ENCODE results near the gene SMIM44.

SMIM44 gene

DNA sequence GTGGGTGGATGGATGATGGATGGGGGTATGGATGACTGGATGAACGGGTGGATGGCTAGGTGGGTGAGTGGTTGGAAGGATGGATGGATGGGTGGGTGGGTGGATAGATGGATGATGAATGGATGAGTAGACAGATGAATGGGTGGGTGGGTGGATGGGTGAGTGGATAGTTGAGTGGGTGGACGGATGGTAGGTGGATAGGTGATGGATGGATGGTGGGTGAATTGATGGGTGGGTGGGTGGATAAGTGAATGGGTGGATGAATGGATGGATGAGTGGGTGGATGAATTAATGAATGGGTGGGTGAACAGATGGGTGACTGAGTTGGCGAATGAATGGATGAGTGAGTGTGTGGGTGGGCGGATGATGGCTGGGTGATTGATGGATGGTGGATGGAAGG lies 7.8 kb downstream of the SMIM44 start:
- Histone ChIP-seq H3K4me3 (ENCODE audit: low read depth, low read length) (no peak overlapping the region), H3K79me2 (ENCODE audit: control insufficient read depth, insufficient read depth, low read length, unreplicated experiment) (no peaks in the 10 kb centered on the region), H3K27me3 (ENCODE audit: insufficient read depth, low read length) (peaks cover 7% of the 10 kb centered on the region; the same call in 1 of the 2 replicates), H3K36me3 (ENCODE audit: insufficient read depth, low read length) (no peaks in the 10 kb centered on the region), H3K27ac (ENCODE audit: low read depth, low read length) (no peak overlapping the region), H2AFZ (ENCODE audit: low read length, unreplicated experiment) (no peak overlapping the region), H3K4me1 (ENCODE audit: control insufficient read depth, insufficient read depth, low read length, unreplicated experiment) (no peaks in the 10 kb centered on the region)

GRCh38 chr19:3474614-3475013 lies 8.6 kb downstream of the SMIM44 start:
- Histone ChIP-seq H3K79me2 (ENCODE audit: control insufficient read depth, insufficient read depth, low read length, unreplicated experiment) (no peaks in the 10 kb centered on the region), H3K27ac (ENCODE audit: low read depth, low read length) (no peak overlapping the region), H2AFZ (ENCODE audit: low read length, unreplicated experiment) (no peak overlapping the region), H3K27me3 (ENCODE audit: insufficient read depth, low read length) (peaks cover 6% of the 10 kb centered on the region; the same call in 1 of the 2 replicates), H3K36me3 (ENCODE audit: insufficient read depth, low read length) (no peaks in the 10 kb centered on the region), H3K4me1 (ENCODE audit: control insufficient read depth, insufficient read depth, low read length, unreplicated experiment) (no peaks in the 10 kb centered on the region), H3K4me3 (ENCODE audit: low read depth, low read length) (no peak overlapping the region)

DNA sequence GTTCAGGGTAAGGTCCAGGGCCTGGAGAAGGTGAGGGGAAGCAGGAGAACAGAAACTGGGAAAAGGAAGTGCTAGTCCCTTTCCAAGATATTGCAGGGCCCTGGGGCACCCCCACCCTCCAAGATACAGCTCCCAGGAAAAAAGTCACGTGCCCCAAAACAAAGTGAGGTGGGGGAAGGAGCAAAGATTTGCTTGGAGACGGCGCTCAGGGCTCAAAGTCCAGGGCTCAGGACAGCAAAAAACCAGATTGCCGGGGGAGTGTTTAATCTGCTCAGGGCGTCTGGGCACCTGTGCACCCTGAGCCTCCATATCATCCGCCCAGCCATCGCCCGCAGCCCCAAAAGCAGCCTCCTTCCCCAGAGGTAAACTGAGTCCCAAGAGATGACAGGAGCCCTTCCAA lies 9.2 kb downstream of the SMIM44 start:
- Histone ChIP-seq H3K27ac (ENCODE audit: low read depth, low read length) (no peak overlapping the region), H3K79me2 (ENCODE audit: control insufficient read depth, insufficient read depth, low read length, unreplicated experiment) (no peaks in the 10 kb centered on the region), H3K36me3 (ENCODE audit: insufficient read depth, low read length) (no peaks in the 10 kb centered on the region), H3K4me1 (ENCODE audit: control insufficient read depth, insufficient read depth, low read length, unreplicated experiment) (no peaks in the 10 kb centered on the region), H3K27me3 (ENCODE audit: insufficient read depth, low read length) (peaks cover 2% of the 10 kb centered on the region; the same call in 1 of the 2 replicates), H3K4me3 (ENCODE audit: low read depth, low read length) (no peak overlapping the region), H2AFZ (ENCODE audit: low read length, unreplicated experiment) (no peak overlapping the region)

DNA sequence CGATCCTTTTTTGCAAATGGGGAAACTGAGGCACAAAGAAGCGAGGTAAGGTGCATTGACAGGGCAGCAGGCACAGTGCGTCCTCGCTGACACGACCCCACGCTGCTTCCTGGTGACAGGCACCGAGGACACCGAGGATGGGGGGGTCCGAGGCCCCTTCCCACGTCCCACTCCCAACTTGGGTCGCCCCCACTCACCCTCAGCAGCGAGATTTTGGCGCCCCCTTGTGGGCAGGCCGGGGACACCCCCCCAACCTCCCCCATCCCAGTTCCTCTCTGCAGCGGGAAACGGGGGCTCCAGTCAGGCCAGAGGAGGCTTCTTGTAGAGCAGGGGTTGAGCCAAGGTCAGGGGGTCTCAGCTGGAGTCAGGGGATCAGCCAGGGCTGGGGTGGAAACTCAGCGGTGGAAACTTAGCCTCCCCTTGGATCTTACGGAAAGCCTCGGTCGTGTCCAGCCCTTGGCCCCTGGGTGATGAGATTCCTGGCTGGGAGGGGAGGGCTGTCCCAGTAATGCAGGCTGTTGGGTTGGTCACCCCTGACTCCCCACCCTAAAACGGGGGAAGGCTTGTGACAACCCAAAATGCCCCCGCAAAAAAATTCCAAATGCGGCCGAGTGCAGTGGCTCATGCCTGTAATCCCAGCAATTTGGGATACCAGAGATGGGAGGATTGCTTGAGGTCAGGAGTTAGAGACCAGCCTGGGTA lies 11.1 kb downstream of the SMIM44 start:
- Histone ChIP-seq H2AFZ (ENCODE audit: low read length, unreplicated experiment) (no peak overlapping the region), H3K27me3 (ENCODE audit: insufficient read depth, low read length) (no peaks in the 10 kb centered on the region), H3K79me2 (ENCODE audit: control insufficient read depth, insufficient read depth, low read length, unreplicated experiment) (no peaks in the 10 kb centered on the region), H3K27ac (ENCODE audit: low read depth, low read length) (no peak overlapping the region), H3K4me1 (ENCODE audit: control insufficient read depth, insufficient read depth, low read length, unreplicated experiment) (no peaks in the 10 kb centered on the region), H3K36me3 (ENCODE audit: insufficient read depth, low read length) (peaks cover 2% of the 10 kb centered on the region; the same call in 1 of the 2 replicates), H3K4me3 (ENCODE audit: low read depth, low read length) (no peak overlapping the region)

GRCh38 chr19:3470500-3471128 lies 12.6 kb downstream of the SMIM44 start:
- no peak overlapping the region for H2AFZ ChIP-seq (ENCODE audit: low read length, unreplicated experiment)
- no peak overlapping the region for H3K4me3 ChIP-seq (ENCODE audit: low read depth, low read length)
- peaks cover 2% of the 10 kb centered on the region; the same call in 1 of the 2 replicates for H3K36me3 ChIP-seq (ENCODE audit: insufficient read depth, low read length)
- no peaks in the 10 kb centered on the region for H3K4me1 ChIP-seq (ENCODE audit: control insufficient read depth, insufficient read depth, low read length, unreplicated experiment)
- no peaks in the 10 kb centered on the region for H3K79me2 ChIP-seq (ENCODE audit: control insufficient read depth, insufficient read depth, low read length, unreplicated experiment)
- no peaks in the 10 kb centered on the region for H3K27me3 ChIP-seq (ENCODE audit: insufficient read depth, low read length)
- H3K27ac ChIP-seq (ENCODE audit: low read depth, low read length): no peak overlapping the region

- Histone ChIP-seq H3K79me2 (ENCODE audit: control insufficient read depth, insufficient read depth, low read length, unreplicated experiment) (no peaks in the 10 kb centered on the region), H3K27ac (ENCODE audit: low read depth, low read length) (no peak overlapping the region), H3K36me3 (ENCODE audit: insufficient read depth, low read length) (peaks cover 2% of the 10 kb centered on the region; the same call in 1 of the 2 replicates), H3K4me3 (ENCODE audit: low read depth, low read length) (no peak overlapping the region), H2AFZ (ENCODE audit: low read length, unreplicated experiment) (no peak overlapping the region), H3K27me3 (ENCODE audit: insufficient read depth, low read length) (no peaks in the 10 kb centered on the region), H3K4me1 (ENCODE audit: control insufficient read depth, insufficient read depth, low read length, unreplicated experiment) (no peaks in the 10 kb centered on the region)
Measured at GRCh38 chr19:3469638-3470499, 13.4 kb downstream of the SMIM44 start.

DNA sequence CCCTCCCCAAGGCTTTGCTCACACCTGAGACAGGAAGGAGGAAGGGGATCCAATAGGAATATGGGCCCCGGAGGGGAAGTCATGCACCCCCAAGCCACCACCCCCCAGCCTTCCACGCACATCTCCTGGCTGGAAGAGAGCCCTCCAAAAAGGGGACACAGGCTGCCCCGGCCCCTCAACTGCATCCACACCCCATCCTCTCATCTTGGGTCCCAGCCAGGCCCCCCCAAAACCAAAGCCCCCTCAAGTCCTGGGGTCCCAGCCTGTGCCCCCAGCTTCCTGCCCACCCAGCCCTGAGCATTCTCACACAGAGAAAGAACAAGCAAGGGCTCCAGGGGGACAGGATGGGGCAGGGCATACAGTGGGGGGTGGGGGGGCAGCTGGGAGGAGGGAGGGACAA lies 15.0 kb downstream of the SMIM44 start:
- H3K79me2 ChIP-seq (ENCODE audit: control insufficient read depth, insufficient read depth, low read length, unreplicated experiment): no peaks in the 10 kb centered on the region
- peaks cover 2% of the 10 kb centered on the region; the same call in 1 of the 2 replicates for H3K36me3 ChIP-seq (ENCODE audit: insufficient read depth, low read length)
- no peak overlapping the region for H2AFZ ChIP-seq (ENCODE audit: low read length, unreplicated experiment)
- H3K27ac ChIP-seq (ENCODE audit: low read depth, low read length): no peak overlapping the region
- H3K4me1 ChIP-seq (ENCODE audit: control insufficient read depth, insufficient read depth, low read length, unreplicated experiment): no peaks in the 10 kb centered on the region
- no peaks in the 10 kb centered on the region for H3K27me3 ChIP-seq (ENCODE audit: insufficient read depth, low read length)
- no peak overlapping the region for H3K4me3 ChIP-seq (ENCODE audit: low read depth, low read length)

DNA sequence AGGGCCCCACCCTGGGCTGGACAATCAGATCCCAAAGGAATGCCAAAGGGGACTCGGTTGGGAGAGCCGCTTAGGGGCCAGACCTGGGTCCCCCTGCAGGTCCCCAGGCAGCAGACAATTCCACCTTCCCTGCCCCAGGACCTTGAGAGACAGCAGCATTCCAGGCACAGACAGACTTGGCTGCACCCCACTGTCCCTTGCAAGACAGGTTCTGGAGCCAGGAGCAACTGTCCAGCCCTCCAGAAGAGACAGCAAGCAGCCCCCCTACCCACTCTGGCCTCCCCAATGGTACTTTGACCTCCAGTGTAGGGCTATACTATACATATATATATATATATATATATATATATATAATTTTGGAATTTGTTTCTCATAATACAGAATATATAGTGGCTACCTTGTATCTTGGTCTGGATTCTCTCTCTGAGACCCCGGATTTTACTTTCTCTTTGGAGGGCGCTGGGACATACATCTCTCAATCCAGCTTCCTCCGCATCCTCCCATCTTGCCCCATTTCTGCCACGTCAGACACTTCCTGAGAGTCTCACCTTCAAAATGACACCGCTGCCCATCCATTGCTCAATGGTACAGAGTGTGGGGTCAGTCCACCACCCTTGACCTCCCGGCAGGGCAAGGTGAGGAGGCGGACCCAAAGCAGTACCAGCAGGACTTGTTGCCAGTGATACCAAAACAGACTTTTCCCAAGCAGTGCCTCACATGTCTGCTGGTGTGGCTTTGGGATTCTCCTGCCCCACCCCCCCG lies 15.6 kb downstream of the SMIM44 start:
- Histone ChIP-seq H3K27ac (ENCODE audit: low read depth, low read length) (no peak overlapping the region), H3K4me3 (ENCODE audit: low read depth, low read length) (no peak overlapping the region), H3K79me2 (ENCODE audit: control insufficient read depth, insufficient read depth, low read length, unreplicated experiment) (no peaks in the 10 kb centered on the region), H3K36me3 (ENCODE audit: insufficient read depth, low read length) (peaks cover 2% of the 10 kb centered on the region; the same call in 1 of the 2 replicates), H2AFZ (ENCODE audit: low read length, unreplicated experiment) (no peak overlapping the region), H3K27me3 (ENCODE audit: insufficient read depth, low read length) (no peaks in the 10 kb centered on the region), H3K4me1 (ENCODE audit: control insufficient read depth, insufficient read depth, low read length, unreplicated experiment) (no peaks in the 10 kb centered on the region)

DNA sequence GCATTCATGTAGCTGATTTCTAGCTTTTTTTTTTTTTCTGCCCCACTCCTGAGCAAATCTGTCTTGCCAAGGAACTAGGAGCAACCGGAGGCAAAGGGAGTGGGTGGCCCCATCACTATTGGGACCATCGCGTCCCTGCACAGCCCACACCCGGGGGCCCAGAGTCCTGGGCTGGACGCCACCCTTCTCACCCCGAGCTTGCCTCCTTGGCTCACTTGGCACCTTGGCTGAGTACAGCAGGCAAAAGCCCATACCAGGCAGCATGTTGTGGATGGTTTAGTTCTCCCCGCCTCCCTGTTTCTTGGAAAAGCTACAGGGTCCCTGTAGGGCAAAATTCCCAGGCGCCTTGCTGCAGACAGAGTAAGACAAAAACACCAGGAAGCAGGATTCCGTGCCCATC lies 16.6 kb downstream of the SMIM44 start:
- no peaks in the 10 kb centered on the region for H3K27me3 ChIP-seq (ENCODE audit: insufficient read depth, low read length)
- H3K4me3 ChIP-seq (ENCODE audit: low read depth, low read length): no peak overlapping the region
- no peaks in the 10 kb centered on the region for H3K79me2 ChIP-seq (ENCODE audit: control insufficient read depth, insufficient read depth, low read length, unreplicated experiment)
- H3K36me3 ChIP-seq (ENCODE audit: insufficient read depth, low read length): peaks cover 2% of the 10 kb centered on the region; the same call in 1 of the 2 replicates
- H2AFZ ChIP-seq (ENCODE audit: low read length, unreplicated experiment): no peak overlapping the region
- no peaks in the 10 kb centered on the region for H3K4me1 ChIP-seq (ENCODE audit: control insufficient read depth, insufficient read depth, low read length, unreplicated experiment)
- H3K27ac ChIP-seq (ENCODE audit: low read depth, low read length): no peak overlapping the region

GRCh38 chr19:3465552-3465951 lies 17.7 kb downstream of the SMIM44 start:
- H3K36me3 ChIP-seq (ENCODE audit: insufficient read depth, low read length): peaks cover 2% of the 10 kb centered on the region; the same call in 1 of the 2 replicates
- H3K4me3 ChIP-seq (ENCODE audit: low read depth, low read length): no peak overlapping the region
- H2AFZ ChIP-seq (ENCODE audit: low read length, unreplicated experiment): no peak overlapping the region
- H3K79me2 ChIP-seq (ENCODE audit: control insufficient read depth, insufficient read depth, low read length, unreplicated experiment): no peaks in the 10 kb centered on the region
- H3K27ac ChIP-seq (ENCODE audit: low read depth, low read length): no peak overlapping the region
- no peaks in the 10 kb centered on the region for H3K27me3 ChIP-seq (ENCODE audit: insufficient read depth, low read length)
- no peaks in the 10 kb centered on the region for H3K4me1 ChIP-seq (ENCODE audit: control insufficient read depth, insufficient read depth, low read length, unreplicated experiment)

All from ACC112 (cell line).